ENCODE results near the gene ZCWPW1. TPM values are rescaled to one million over a fixed set of nuclear protein-coding genes. Genes with fewer than 3 reads are reported as not detected.

Gene ZCWPW1
- total and polyA plus RNA-seq, 10 of the 15 experiments (the other 5 are each of a cell fraction or from before 2014, with no cell fraction given) = 1.3 to 4.4 (median 3.7) TPM

DNA sequence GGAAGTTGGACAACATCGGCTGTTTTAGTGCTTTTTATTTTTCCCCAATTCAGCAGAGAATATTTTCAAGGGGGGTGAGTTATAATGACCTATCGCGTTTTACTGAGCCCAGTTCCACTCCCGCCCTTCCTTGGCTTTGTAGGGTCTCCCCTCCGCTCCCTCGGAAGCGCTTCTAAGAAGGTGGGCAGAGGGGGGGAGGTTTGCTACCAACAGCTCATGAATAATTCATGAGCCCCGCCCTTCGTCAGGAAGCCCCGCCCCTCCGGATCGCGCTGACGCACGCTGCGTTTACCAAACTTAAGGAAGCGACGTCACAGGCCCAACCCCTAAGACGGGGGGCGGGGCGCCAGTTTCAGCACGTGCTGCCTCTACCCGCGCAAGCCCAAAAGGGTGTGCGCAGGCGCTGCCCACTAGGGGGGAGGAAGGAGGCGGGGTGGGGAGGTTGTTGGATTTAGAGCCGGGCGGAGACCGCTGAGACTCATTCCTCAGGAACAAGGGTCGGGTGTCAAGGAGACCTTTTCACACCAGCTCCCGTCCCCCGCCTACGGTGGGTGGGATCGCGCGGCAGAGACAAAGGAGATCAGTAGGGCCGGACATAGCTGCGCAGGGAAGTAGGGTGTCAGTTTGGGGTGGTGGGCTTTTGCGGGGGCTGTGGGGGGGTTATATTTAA is 599 bp upstream of the ZCWPW1 start (continued):
- TF ChIP-seq NKRF (conservative IDR thresholded peaks at IDR 0.05) = peak; percentile 15
- peak; percentile 90 for TF ChIP-seq POLR2AphosphoS5 (IDR thresholded peaks at IDR 0.05; ENCODE audit: low read length)
- peak; percentile 47 for TF ChIP-seq SIN3A (IDR thresholded peaks at IDR 0.05; ENCODE audit: low read depth, low read length)
- TF ChIP-seq IKZF2 (IDR thresholded peaks at IDR 0.05) = peak; percentile 13 to 43; a peak in 1 of 4 replicates
- peak in 1 of 2 experiments; percentile 72; a peak in 2 of 4 replicates for TF ChIP-seq EP300 (IDR thresholded peaks at IDR 0.05; ENCODE audit: borderline replicate concordance in 1 of 2, control insufficient read depth in 1 of 2, low read depth in 2 of 2, low read length in 2 of 2)
- TF ChIP-seq BMI1 (IDR thresholded peaks at IDR 0.05; ENCODE audit: borderline replicate concordance) = peak; percentile 2
- peak; percentile 12; the same call in 1 of the 2 replicates for TF ChIP-seq ELK1 (IDR thresholded peaks at IDR 0.05; ENCODE audit: low read depth, low read length)
- no peak for TF ChIP-seq ETV6 (conservative IDR thresholded peaks at IDR 0.05 in 1 of 2, IDR thresholded peaks at IDR 0.05 in 1 of 2; ENCODE audit: borderline replicate concordance in 1 of 2, low read depth in 1 of 2)
- TF ChIP-seq, protein P1, sequence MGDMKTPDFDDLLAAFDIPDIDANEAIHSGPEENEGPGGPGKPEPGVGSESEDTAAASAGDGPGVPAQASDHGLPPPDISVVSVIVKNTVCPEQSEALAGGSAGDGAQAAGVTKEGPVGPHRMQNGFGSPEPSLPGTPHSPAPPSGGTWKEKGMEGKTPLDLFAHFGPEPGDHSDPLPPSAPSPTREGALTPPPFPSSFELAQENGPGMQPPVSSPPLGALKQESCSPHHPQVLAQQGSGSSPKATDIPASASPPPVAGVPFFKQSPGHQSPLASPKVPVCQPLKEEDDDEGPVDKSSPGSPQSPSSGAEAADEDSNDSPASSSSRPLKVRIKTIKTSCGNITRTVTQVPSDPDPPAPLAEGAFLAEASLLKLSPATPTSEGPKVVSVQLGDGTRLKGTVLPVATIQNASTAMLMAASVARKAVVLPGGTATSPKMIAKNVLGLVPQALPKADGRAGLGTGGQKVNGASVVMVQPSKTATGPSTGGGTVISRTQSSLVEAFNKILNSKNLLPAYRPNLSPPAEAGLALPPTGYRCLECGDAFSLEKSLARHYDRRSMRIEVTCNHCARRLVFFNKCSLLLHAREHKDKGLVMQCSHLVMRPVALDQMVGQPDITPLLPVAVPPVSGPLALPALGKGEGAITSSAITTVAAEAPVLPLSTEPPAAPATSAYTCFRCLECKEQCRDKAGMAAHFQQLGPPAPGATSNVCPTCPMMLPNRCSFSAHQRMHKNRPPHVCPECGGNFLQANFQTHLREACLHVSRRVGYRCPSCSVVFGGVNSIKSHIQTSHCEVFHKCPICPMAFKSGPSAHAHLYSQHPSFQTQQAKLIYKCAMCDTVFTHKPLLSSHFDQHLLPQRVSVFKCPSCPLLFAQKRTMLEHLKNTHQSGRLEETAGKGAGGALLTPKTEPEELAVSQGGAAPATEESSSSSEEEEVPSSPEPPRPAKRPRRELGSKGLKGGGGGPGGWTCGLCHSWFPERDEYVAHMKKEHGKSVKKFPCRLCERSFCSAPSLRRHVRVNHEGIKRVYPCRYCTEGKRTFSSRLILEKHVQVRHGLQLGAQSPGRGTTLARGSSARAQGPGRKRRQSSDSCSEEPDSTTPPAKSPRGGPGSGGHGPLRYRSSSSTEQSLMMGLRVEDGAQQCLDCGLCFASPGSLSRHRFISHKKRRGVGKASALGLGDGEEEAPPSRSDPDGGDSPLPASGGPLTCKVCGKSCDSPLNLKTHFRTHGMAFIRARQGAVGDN (IDR thresholded peaks at IDR 0.05) = no peak
- TF ChIP-seq E2F4 (IDR thresholded peaks at IDR 0.05; ENCODE audit: low read depth, low read length) = 0 out of 2 replicates have a peak, but pooled peaks have one; percentile 58
- peak; percentile 2; the same call in 1 of the 2 replicates for TF ChIP-seq CBFB (IDR thresholded peaks at IDR 0.05; ENCODE audit: low read depth)
- peak; percentile 31; the same call in 1 of the 2 replicates for TF ChIP-seq IRF3 (IDR thresholded peaks at IDR 0.05)
- peak; percentile 77 for TF ChIP-seq ATF7 (IDR thresholded peaks at IDR 0.05; ENCODE audit: low read depth)
- 0 out of 2 replicates have a peak, but pooled peaks have one; percentile 0 for TF ChIP-seq ZBED1 (IDR thresholded peaks at IDR 0.05; ENCODE audit: borderline replicate concordance)
- TF ChIP-seq NR2C2 (IDR thresholded peaks at IDR 0.05; ENCODE audit: borderline replicate concordance, control insufficient read depth, insufficient read length, low read depth) = no peak
- TF ChIP-seq NRF1 (conservative IDR thresholded peaks at IDR 0.05; ENCODE audit: low read depth, low read length) = peak; percentile 84
- no peak for TF ChIP-seq RUNX3 (IDR thresholded peaks at IDR 0.05; ENCODE audit: low read length)
